ENCODE data around the gene CATSPER1. TPM values are rescaled to one million over a fixed set of nuclear protein-coding genes. Genes with fewer than 3 reads are reported as not detected.

Gene CATSPER1
- 1.5 TPM for polyA plus RNA-seq (2013, experiment 1 of 2; ENCODE audit: insufficient read length)
- 1.3 TPM for polyA plus RNA-seq (2013, experiment 2 of 2; ENCODE audit: insufficient read length)

DNA sequence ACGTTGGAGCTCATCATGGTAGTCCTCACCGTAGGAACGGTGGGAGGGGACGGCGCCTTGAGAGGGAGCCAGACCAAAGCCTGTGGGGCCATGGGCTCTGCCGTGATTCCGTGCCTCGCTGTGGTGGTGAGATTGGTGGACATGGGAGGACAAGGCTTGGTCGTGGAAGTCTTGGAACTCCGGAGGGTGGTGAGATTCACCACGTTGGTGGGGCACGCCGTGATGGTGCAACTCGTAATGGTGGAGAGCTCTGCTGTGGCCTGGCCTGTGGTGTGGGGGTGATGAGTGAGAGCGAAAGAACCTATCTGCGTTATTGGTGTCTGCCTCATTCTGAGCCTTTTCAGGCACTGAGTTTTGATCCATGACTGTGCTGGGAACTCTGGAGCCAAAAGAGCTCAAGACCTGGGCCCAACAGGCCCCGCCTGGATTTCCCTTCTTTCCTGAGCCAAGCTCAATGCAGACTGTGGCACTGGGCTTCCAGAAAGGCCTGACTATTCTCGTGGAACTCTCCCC, at the start of gene CATSPER1:
Gene CATSPER1 (minus strand): TSS at position 463 of the 513 bp plus-strand sequence. CDS start 100 bp downstream, at position 363.
- DNase-seq: no peak

- DNase-seq: no peak
These were observed 49.0 kb upstream of the CATSPER1 start for GRCh38 chr11:66075273-66075672.

GRCh38 chr11:66073669-66074068, 47.4 kb upstream of the CATSPER1 start:
- no peak for DNase-seq

DNA sequence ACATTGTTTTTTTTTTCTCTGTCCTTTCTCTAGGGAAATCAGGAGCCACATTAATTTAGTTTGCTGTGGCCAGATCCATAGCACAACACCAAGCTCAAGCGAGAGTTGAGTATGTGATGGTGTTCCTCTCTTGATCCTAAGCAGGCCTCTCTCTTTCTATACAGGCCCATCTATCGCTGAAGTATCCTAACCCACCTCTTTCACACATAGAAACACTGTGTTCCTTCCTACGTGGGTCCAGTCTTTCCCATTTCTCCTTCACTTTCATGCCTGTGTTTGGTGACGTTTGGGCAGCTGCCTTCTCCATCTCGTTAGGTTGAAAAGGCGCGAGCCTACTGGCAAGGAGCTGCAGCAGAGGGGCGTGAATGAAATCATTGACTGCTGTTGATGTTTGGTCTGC, 46.2 kb upstream of the CATSPER1 start:
- no peak for DNase-seq

DNA sequence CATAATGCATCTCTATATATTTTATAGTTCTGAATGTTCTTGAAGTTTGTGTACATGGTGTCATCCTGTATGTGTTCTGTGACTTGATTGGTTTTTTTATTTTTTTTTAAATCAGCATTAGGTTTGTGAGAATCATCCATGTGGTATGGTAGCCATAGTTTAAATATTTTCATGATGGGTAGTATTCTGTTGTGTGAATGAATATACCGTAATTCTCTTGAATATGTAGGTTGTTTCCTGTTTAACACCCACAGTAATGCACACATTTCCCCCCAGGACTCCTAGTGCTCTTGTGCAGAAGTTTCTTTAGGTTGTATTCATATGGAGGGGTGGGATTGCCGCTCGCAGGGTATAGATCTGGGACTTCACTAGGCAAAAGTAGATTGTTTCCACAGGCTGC, 45.8 kb upstream of the CATSPER1 start:
- DNase-seq: peak; percentile 77

- DNase-seq: no peak
These were observed 45.1 kb upstream of the CATSPER1 start for GRCh38 chr11:66071381-66071801.

DNA sequence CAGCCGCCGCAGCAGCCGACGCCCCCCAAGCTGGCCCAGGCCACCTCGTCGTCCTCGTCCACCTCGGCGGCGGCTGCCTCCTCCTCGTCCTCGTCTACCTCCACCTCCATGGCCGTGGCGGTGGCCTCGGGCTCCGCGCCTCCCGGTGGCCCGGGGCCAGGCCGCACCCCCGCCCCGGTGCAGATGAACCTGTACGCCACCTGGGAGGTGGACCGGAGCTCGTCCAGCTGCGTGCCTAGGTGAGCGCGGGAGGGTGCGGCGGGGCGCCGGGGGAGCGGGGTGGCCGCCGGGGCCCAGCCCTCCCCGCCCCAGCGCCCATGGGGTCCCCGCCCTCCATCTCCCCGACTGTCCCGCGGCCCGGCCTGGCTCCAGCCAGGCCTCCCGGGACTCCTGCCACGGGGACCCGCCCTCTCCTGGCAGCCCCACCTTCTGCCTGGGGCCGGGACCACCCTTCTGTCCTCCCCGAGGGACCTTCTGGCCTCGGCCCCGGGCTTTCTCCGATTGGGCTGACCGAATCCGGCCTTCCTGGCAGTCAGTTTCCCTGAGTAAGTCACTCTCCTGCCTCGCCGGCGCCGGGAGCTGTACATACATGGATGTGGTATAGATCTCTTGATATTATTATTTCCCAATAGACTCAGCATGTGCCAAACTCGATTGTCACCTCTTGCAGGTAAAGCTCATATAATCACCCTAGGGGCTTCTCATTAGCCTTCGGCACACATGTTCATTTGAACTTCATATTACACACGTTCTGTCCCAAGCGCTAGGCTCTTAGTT, 44.5 kb upstream of the CATSPER1 start:
- DNase-seq: peak; percentile 41

- DNase-seq: peak; percentile 80
These were observed 43.7 kb upstream of the CATSPER1 start, which contains the start of gene PACS1 for GRCh38 chr11:66069715-66070603. Gene PACS1, plus strand, starts transcription at chr11:66070272. Its CDS starts 215 bp downstream, at chr11:66070487.

DNA sequence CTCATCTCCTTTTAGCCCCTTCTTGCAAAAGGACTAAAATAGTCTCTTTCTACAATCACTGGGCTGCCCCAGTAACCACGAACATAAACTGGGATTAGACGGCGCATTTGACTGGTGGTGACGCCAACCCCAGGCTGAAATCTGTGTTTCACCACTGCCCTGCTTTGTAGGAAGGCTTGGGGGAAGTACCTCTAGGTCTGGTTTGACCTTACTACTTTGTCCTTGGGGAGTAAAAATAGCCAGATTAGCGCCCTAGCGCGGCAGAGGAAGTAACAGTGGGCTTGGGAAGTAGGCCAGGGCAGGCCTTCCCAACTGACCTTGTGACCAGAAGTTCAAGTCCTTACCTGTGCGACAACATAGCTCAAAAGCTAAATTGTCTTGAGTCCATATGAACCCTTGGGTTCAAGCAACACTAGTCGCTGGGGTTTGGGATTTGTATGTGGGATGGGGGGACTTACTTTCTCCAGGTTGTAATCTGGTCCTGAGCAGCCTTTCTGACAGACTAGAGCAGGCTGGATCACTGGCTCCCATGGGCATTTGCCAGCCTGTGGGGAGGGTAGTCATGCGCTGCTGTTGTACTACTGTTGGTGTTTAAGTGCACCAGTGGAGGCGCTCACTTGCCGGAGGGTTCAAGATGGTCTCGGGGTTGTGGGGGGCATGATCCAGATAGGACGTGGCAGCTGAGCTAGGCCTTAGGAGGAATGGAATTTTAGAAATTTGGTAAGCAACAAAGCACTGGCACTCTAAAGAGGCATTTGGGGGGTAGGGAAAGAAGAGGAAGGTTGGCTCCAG, 42.8 kb upstream of the CATSPER1 start:
- peak; percentile 80 for DNase-seq

GRCh38 chr11:66068154-66068821, 42.0 kb upstream of the CATSPER1 start:
- DNase-seq: peak; percentile 67

DNA sequence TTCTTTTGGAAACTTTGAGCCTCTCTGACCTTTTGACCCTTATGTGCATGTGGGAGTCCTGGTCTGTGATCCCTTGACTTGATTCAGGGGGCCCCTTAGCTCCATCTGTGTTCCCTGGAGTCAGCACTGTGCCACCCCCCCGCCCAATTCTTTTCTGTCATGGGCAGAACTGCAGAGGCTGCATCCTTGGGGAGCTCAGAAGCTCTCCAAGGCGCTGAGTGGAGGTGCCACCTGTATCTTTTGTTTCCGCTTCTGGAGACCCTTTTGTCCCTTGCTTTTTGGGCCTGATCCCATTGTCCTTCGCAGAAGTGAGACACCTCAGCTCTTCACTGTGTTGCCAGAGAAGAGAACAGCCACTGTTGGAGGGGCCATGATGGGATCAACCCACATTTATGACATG, 41.4 kb upstream of the CATSPER1 start:
- DNase-seq: no peak

DNA sequence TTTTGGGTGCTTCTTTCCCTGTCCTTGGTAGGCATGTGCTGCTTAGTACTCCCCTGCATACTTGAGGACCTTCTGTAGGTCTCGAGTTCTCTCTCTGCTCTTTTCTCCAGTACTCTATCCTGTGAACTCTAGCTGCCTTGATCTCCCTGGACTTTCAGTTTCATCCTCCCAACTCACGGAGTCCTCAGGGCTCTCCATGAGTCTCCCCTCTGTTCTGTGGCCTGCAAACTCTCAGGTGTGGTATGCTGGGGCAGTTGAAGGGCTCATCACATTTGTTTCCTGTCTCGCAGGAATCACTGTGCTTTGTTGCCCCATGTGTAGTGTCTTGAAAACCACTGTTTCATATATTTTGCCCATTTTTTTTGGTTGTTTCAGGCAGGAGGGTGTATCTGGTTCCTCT, 40.5 kb upstream of the CATSPER1 start:
- DNase-seq: no peak

DNA sequence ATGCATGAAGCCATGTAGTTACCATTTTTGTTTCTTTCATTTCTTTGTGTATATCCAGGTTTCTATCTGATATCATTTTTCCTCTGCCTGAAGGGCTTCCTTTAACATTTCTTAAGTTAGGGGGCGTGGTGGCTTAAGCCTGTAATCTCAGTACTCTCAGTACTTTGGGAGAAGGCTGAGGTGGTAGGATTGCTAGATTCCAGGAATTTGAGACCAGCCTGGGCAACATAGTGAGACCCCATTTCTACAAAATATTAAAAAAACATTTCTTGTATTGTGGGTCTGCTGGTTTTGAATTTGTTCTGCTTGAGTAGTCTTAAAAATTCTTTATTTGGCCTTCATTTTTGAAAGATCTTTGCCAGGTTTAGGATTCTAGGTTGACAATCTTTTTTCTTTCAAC, 38.3 kb upstream of the CATSPER1 start:
- no peak for DNase-seq

DNA sequence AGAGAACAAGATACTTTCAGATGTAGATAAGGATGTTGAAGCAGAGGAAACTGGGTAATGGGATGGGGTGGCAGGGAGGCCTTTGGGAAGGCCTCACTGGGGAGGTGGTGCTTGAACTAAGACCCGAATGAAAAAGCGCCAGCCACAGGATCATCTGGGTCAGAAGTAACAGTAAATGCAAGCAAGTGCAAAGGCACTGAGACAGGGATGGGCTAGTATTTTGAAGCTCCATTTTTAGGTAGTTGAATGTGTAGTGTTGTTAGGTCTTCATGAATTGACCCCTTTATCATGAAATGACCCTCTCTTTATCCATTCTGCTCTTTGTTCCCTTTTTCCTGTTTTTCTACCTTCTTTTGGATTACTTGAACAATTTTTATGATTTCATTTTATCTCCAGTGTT, 37.6 kb upstream of the CATSPER1 start:
- no peak for DNase-seq

DNA sequence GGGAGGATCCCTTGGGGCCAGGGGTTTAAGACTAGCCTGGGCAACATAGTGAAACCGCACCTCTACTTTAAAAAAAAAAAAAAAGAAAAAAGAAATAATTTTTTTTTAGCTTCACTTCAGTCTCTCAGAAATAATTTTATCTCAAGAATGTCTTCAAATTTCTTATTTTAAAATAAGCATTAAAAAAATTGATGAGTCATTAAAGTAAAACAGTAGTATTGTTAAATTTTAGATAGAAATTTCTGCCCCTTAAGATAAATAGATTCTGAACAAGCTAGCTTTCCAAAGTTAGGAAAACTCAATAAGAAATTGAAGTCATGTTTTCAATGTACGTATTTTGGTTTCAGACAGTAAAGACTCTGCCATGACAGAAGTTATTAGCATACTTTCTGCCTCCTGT, 36.1 kb upstream of the CATSPER1 start:
- DNase-seq: no peak

DNA sequence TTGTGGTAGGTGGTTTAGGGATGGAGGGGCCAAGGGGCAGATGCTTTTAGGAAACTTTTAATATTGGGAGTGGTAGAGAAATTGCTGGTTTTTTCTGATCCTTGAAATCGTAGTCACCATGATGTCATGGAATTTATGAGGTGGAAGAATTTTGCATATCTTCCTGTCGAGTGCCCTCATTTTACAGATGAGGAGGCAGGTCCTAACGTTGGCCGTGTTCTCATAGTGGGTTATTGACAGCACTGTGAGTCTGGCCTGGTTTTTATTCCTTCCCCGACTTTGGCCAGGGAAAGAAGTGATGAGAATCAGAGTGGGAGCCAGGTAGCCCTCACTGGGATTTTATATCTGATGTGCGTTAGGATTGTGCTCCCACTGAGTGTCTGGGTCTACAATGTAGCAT, 35.0 kb upstream of the CATSPER1 start:
- no peak for DNase-seq

- DNase-seq: no peak
These were observed 33.8 kb upstream of the CATSPER1 start for GRCh38 chr11:66059966-66060680.

DNA sequence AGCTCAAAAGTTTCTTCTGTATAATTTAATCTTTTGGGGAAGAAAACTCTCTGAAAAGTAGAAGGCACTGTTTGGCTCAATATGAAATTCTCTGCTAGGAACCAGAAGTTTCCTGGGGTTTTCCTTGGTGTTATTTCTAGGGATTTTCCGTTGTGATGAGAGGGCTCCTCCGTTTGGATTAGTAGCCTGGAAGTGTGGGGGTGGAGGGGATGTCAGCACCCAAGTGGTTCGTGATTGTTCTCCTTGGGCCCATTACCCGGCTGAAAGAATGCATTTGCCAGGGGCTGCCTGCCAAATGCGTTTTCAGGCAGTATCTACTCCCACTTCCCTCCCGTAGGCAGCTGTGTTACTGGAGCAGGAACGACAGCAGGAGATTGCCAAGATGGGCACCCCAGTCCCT, 30.2 kb upstream of the CATSPER1 start:
- no peak for DNase-seq

DNA sequence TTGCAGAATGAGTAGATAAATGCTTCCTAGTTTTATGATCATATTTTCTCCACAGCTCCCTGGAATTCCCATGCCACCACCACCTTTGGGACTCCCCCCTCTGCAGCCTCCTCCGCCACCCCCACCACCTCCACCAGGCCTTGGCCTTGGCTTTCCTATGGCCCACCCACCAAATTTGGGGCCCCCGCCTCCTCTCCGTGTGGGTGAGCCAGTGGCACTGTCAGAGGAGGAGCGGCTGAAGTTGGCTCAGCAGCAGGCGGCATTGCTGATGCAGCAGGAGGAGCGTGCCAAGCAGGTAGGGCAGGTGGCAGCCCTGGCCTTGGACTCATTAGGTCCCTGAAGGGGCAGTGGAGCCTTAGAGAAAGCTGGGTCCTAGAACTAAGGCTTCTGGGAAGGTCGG, 28.7 kb upstream of the CATSPER1 start:
- no peak for DNase-seq

GRCh38 chr11:66052664-66052982, 26.3 kb upstream of the CATSPER1 start:
- DNase-seq: no peak

Measured in fibroblast of skin of back (primary cell).